HepG2 (cell line): ENCODE results near the gene AGXT. TPM values are rescaled to one million over a fixed set of nuclear protein-coding genes. Genes with fewer than 3 reads are reported as not detected.

ENCODE experiments used
- BCLAF1 ChIP-seq: fragments of 450-650 bp; IDR thresholded peaks from 2 replicates; pipeline ENCODE4 v1.6.1; 2017; ENCODE audit warnings: mild to moderate bottlenecking
- FLYWCH1 ChIP-seq: sonication (generic); formaldehyde crosslinking; IDR thresholded peaks from 2 replicates; pipeline ENCODE4 v1.8.1; 2023; ENCODE audit warnings: mild to moderate bottlenecking, missing genetic modification reagents
- FOSL1 ChIP-seq: sonication (generic); formaldehyde crosslinking; IDR thresholded peaks from 2 replicates; pipeline ENCODE4 v1.9.0; 2021; ENCODE audit warnings: missing genetic modification reagents, borderline replicate concordance
- FOSL2 ChIP-seq: sonication (generic); formaldehyde crosslinking; IDR thresholded peaks from 2 replicates; pipeline ENCODE4 v1.4.0; 2020; ENCODE audit warnings: missing genetic modification reagents
- FOXM1 ChIP-seq: sonication (generic); formaldehyde crosslinking; IDR thresholded peaks from 2 replicates; pipeline ENCODE4 v1.5.0; 2020; ENCODE audit warnings: missing genetic modification reagents
- IRX3 ChIP-seq: sonication (generic); formaldehyde crosslinking; IDR thresholded peaks from 2 replicates; pipeline ENCODE4 v1.8.1; 2023; ENCODE audit warnings: mild to moderate bottlenecking, low read depth, missing genetic modification reagents, borderline replicate concordance
- MEIS2 ChIP-seq: sonication (generic); formaldehyde crosslinking; IDR thresholded peaks from 2 replicates; pipeline ENCODE4 v1.9.0; 2021; ENCODE audit warnings: mild to moderate bottlenecking, missing genetic modification reagents
- NFE2L2 ChIP-seq: fragments of 150-350 bp; IDR thresholded peaks from 2 replicates; pipeline ENCODE4 v1.6.1; 2014; ENCODE audit warnings: low read length
- PATZ1 ChIP-seq: sonication (generic); formaldehyde crosslinking; IDR thresholded peaks from 2 replicates; pipeline ENCODE4 v1.4.0; 2020; ENCODE audit warnings: missing genetic modification reagents
- PRDM15 ChIP-seq: sonication (generic); formaldehyde crosslinking; IDR thresholded peaks from 2 replicates; pipeline ENCODE4 v1.4.0; 2020; ENCODE audit warnings: missing genetic modification reagents
- SRSF4 ChIP-seq: fragments of 200-400 bp; formaldehyde crosslinking; IDR thresholded peaks from one replicate; pipeline ENCODE4 v1.6.1; 2018; ENCODE audit warnings: mild to moderate bottlenecking, low read depth, low read length, moderate library complexity; ENCODE audit not compliant: poor library complexity, severe bottlenecking
- USF2 ChIP-seq, 2 experiments: sonication (generic) in 1 of 2; formaldehyde crosslinking in 1 of 2; IDR thresholded peaks; 2 replicates each; pipeline versions ENCODE4 v1.5.1 to v1.6.1; 2011 to 2020; ENCODE audit warnings: borderline replicate concordance in 1 of 2, low read depth in 1 of 2, low read length in 1 of 2, mild to moderate bottlenecking in 1 of 2, missing genetic modification reagents in 1 of 2, moderate library complexity in 1 of 2
- ZBTB43 ChIP-seq: sonication (generic); formaldehyde crosslinking; conservative IDR thresholded peaks from 2 replicates; pipeline ENCODE4 v1.4.0; 2020; ENCODE audit warnings: missing genetic modification reagents
- ZNF34 ChIP-seq: sonication (generic); formaldehyde crosslinking; IDR thresholded peaks from 2 replicates; pipeline ENCODE4 v1.4.0; 2020; ENCODE audit warnings: mild to moderate bottlenecking, missing genetic modification reagents, borderline replicate concordance
- ZNF564 ChIP-seq: sonication (generic); formaldehyde crosslinking; IDR thresholded peaks from 2 replicates; pipeline ENCODE4 v1.8.1; 2023; ENCODE audit warnings: mild to moderate bottlenecking, missing genetic modification reagents
- polyA plus RNA-seq, 8 experiments: library from polyadenylated mRNA; depleted of rRNA in 3 of 8; stranded (reverse) in 7 of 8; unstranded in 1 of 8; fragments of >200 nt; fragmentation: Illumina TruSeq in 4 of 8; extraction: Trizol in 4 of 8; gene quantifications; 2 replicates each; pipeline versions ENCODE4 v1.2.1 to v1.2.3, GENCODE V29; 2011 to 2016; ENCODE audit warnings: low read depth in 4 of 8, missing spikeins in 1 of 8, mixed read lengths in 1 of 8; ENCODE audit not compliant: insufficient read depth in 1 of 8
- total RNA-seq, 5 experiments: library from RNA; depleted of rRNA; stranded (reverse); fragments of >200 nt; fragmentation: Illumina TruSeq; extraction: Trizol; gene quantifications; 2 replicates each; pipeline ENCODE4 v1.2.3, GENCODE V29; 2016; ENCODE audit warnings: low read depth in 1 of 5

Gene AGXT
- total and polyA plus RNA-seq, 2 of the 13 experiments (the other 11 are each of a cell fraction or from before 2014, with no cell fraction given), result 41.9 to 96.1 TPM

- TF ChIP-seq PATZ1 (CRISPR knock-in tag), result peak; percentile 68
- TF ChIP-seq PRDM15 (CRISPR knock-in tag), result no peak
- TF ChIP-seq FOSL2, result peak; percentile 90
- TF ChIP-seq BCLAF1, result no peak
- TF ChIP-seq USF2 (IDR thresholded peaks at IDR 0.05; ENCODE audit: low read depth, low read length), result no peak
- no peak for TF ChIP-seq USF2 (CRISPR knock-in tag; IDR thresholded peaks at IDR 0.05; ENCODE audit: borderline replicate concordance)
- TF ChIP-seq FOSL1 (CRISPR knock-in tag), result peak; percentile 48; the same call in 1 of the 2 replicates
- no peak for TF ChIP-seq NFE2L2
- TF ChIP-seq ZBTB43 (CRISPR knock-in tag), result no peak
- TF ChIP-seq IRX3 (CRISPR knock-in tag), result no peak
- TF ChIP-seq ZNF564 (CRISPR knock-in tag), result no peak
- no peak for TF ChIP-seq SRSF4
- TF ChIP-seq ZNF34 (CRISPR knock-in tag), result no peak
- no peak for TF ChIP-seq FOXM1 (CRISPR knock-in tag)
- no peak for TF ChIP-seq FLYWCH1
- TF ChIP-seq MEIS2 (CRISPR knock-in tag), result no peak
Measured at GRCh38 chr2:240895656-240896388, 27.2 kb downstream of the AGXT start, which contains the start of gene MAB21L4 (continued).
